ENCODE data around the gene PGP. TPM values are rescaled to one million over a fixed set of nuclear protein-coding genes. Genes with fewer than 3 reads are reported as not detected.

PGP gene
- total RNA-seq, 1 donor from 2014 or later: 15.0 TPM

GRCh38 chr16:2238838-2239675 is 24.4 kb upstream of the PGP start:
- no peaks in the 10 kb centered on the region for H3K9me3 ChIP-seq
- no peak overlapping the region for H3K4me3 ChIP-seq
- no peak for TF ChIP-seq CTCF (IDR thresholded peaks at IDR 0.05)
- DNase-seq (no peak), ATAC-seq (peak; percentile 5)
- intact Hi-C loops (cut with DNase I): no loop called here
- H3K27ac ChIP-seq: no peak overlapping the region
- H3K27me3 ChIP-seq: peaks cover 24% of the 10 kb centered on the region
- H3K36me3 ChIP-seq: peaks cover 38% of the 10 kb centered on the region
- peaks cover 17% of the 10 kb centered on the region for H3K4me1 ChIP-seq

DNA sequence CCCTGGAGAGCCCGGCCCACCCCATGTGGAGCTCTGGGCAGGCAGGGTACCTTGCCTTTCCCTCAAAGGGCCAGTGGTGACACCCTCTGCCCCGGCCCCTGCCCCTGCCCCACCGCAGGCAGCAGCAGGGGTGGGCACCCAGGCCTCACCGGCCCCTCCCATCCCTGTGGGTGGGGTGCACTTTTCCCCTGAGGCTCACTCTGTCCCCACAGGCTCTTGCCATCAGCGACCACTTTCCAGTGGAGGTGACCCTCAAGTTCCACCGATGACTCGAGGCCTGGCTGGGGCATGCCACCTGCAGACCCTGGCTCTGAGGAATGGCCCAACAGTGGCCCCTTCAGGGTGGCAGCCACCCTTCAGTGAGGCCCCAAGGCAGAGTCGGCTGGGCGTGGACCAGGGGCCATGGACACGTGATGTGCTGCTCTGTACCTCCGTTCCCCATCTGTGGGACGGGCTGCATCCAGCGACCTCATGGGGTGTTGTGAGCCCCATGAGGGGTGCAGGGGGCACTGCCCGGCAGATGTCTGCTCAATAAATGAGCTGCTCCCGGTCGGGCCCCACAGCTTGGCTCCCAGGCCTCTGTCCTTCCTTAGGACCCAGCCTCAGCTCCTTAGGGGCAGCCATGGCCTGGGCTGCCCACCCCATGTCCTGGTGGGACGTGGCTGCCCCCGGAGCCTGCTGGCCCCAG is 23.7 kb upstream of the PGP start:
- DNase-seq: no peak
- Histone ChIP-seq H3K36me3 (peaks cover 40% of the 10 kb centered on the region), H3K27ac (no peak overlapping the region), H3K4me3 (no peak overlapping the region), H3K27me3 (peaks cover 24% of the 10 kb centered on the region), H3K9me3 (no peaks in the 10 kb centered on the region), H3K4me1 (peaks cover 17% of the 10 kb centered on the region)
- intact Hi-C loops (cut with DNase I): no loop called here
- TF ChIP-seq CTCF (IDR thresholded peaks at IDR 0.05): no peak
- peak; percentile 3 for ATAC-seq

- no peak for TF ChIP-seq CTCF (IDR thresholded peaks at IDR 0.05)
- no peak overlapping the region for H3K4me3 ChIP-seq
- no peak for DNase-seq
Observed at GRCh38 chr16:2237493-2238149, 23.0 kb upstream of the PGP start.

DNA sequence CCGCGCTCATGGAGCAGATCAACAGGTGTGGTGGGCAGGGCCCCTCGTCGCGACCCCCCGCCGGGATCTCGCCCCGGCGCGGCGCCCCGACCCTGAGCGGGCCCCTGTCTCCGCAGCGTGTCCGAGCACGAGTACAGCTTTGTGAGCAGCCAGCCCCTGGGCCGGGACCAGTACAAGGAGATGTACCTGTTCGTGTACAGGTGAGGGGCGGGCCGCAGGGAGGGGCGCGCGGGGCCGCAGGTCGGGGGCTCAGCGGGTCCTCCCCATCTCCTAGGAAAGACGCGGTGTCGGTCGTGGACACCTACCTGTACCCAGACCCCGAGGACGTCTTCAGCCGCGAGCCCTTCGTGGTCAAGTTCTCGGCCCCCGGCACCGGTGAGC is 22.5 kb upstream of the PGP start:
- H3K9me3 ChIP-seq: no peaks in the 10 kb centered on the region
- intact Hi-C loops (cut with DNase I): no loop called here

More at GRCh38 chr16:2237493-2238149, 23.0 kb upstream of the PGP start:
- Histone ChIP-seq H3K27ac (no peak overlapping the region), H3K27me3 (peaks cover 24% of the 10 kb centered on the region), H3K9me3 (no peaks in the 10 kb centered on the region), H3K36me3 (peaks cover 40% of the 10 kb centered on the region), H3K4me1 (peaks cover 17% of the 10 kb centered on the region)
- intact Hi-C loops (cut with DNase I): no loop called here
- ATAC-seq: peak; percentile 6

More for the DNA sequence above, 22.5 kb upstream of the PGP start:
- TF ChIP-seq CTCF (IDR thresholded peaks at IDR 0.05): no peak
- H3K27ac ChIP-seq: no peak overlapping the region
- peaks cover 40% of the 10 kb centered on the region for H3K36me3 ChIP-seq
- H3K4me1 ChIP-seq: peaks cover 17% of the 10 kb centered on the region
- ATAC-seq (no peak), DNase-seq (no peak)
- H3K4me3 ChIP-seq: no peak overlapping the region
- peaks cover 24% of the 10 kb centered on the region for H3K27me3 ChIP-seq

Data from upper lobe of right lung (tissue), 1 donor.